ENCODE data around the gene LETM1. TPM values are rescaled to one million over a fixed set of nuclear protein-coding genes. Genes with fewer than 3 reads are reported as not detected.

Gene LETM1
- total RNA-seq, 1 donor from 2014 or later, result 67.5 TPM

- no peak overlapping the region for H3K27ac ChIP-seq
- no peaks in the 10 kb centered on the region for H3K27me3 ChIP-seq
- H3K36me3 ChIP-seq, result peaks cover 0 to 59% of the 10 kb centered on the region in 2 donors
- H3K4me1 ChIP-seq, result no peaks in the 10 kb centered on the region
- H3K4me3 ChIP-seq, result no peak overlapping the region
- TF ChIP-seq CTCF (IDR thresholded peaks at IDR 0.05) (no peak), POLR2AphosphoS5 (IDR thresholded peaks at IDR 0.05; ENCODE audit: insufficient read depth in 1 of 2, low read depth in 1 of 2) (no peak), POLR2A (IDR thresholded peaks at IDR 0.05) (no peak)
- DNase-seq (ENCODE audit: extremely low spot score in 2 of 2), result no peak
- intact Hi-C loops (cut with DNase I), result no loop called here
- no peaks in the 10 kb centered on the region for H3K9me3 ChIP-seq
Measured at GRCh38 chr4:1830234-1830633, 25.7 kb downstream of the LETM1 start.

GRCh38 chr4:1826531-1827350 is 29.2 kb downstream of the LETM1 start:
- Histone ChIP-seq H3K9me3 (no peaks in the 10 kb centered on the region), H3K36me3 (peaks cover 0 to 49% of the 10 kb centered on the region in 2 donors), H3K4me3 (no peak overlapping the region), H3K4me1 (no peaks in the 10 kb centered on the region), H3K27ac (no peak overlapping the region), H3K27me3 (no peaks in the 10 kb centered on the region)
- peak in 1 of 2 donors; percentile 76 for DNase-seq (ENCODE audit: extremely low spot score in 2 of 2)
- TF ChIP-seq POLR2A (IDR thresholded peaks at IDR 0.05) (no peak), POLR2AphosphoS5 (IDR thresholded peaks at IDR 0.05; ENCODE audit: insufficient read depth in 1 of 2, low read depth in 1 of 2) (no peak), CTCF (IDR thresholded peaks at IDR 0.05) (no peak)
- intact Hi-C loops (cut with DNase I), result no loop called here

GRCh38 chr4:1825326-1825725 is 30.6 kb downstream of the LETM1 start:
- TF ChIP-seq POLR2AphosphoS5 (IDR thresholded peaks at IDR 0.05; ENCODE audit: insufficient read depth in 1 of 2, low read depth in 1 of 2), result no peak
- no peak for TF ChIP-seq POLR2A (IDR thresholded peaks at IDR 0.05)
- no peak for TF ChIP-seq CTCF (IDR thresholded peaks at IDR 0.05)
- H3K27ac ChIP-seq, result no peak overlapping the region
- H3K4me1 ChIP-seq, result no peaks in the 10 kb centered on the region
- H3K36me3 ChIP-seq, result peaks cover 0 to 38% of the 10 kb centered on the region in 2 donors
- intact Hi-C loops (cut with DNase I), result no loop called here
- no peak for DNase-seq (ENCODE audit: extremely low spot score in 2 of 2)
- H3K27me3 ChIP-seq, result no peaks in the 10 kb centered on the region
- no peaks in the 10 kb centered on the region for H3K9me3 ChIP-seq
- no peak overlapping the region for H3K4me3 ChIP-seq

GRCh38 chr4:1824746-1825145 is 31.2 kb downstream of the LETM1 start:
- Histone ChIP-seq H3K27ac (no peak overlapping the region), H3K36me3 (peaks cover 0 to 43% of the 10 kb centered on the region in 2 donors), H3K4me3 (no peak overlapping the region), H3K9me3 (no peaks in the 10 kb centered on the region), H3K27me3 (no peaks in the 10 kb centered on the region), H3K4me1 (no peaks in the 10 kb centered on the region)
- peak in 1 of 2 donors; percentile 58 for DNase-seq (ENCODE audit: extremely low spot score in 2 of 2)
- TF ChIP-seq POLR2A (IDR thresholded peaks at IDR 0.05), result no peak
- TF ChIP-seq CTCF (IDR thresholded peaks at IDR 0.05), result no peak
- TF ChIP-seq POLR2AphosphoS5 (IDR thresholded peaks at IDR 0.05; ENCODE audit: insufficient read depth in 1 of 2, low read depth in 1 of 2), result no peak
- intact Hi-C loops (cut with DNase I), result no loop called here

- H3K27ac ChIP-seq, result no peak overlapping the region
- no peak for TF ChIP-seq POLR2AphosphoS5 (IDR thresholded peaks at IDR 0.05; ENCODE audit: insufficient read depth in 1 of 2, low read depth in 1 of 2)
- TF ChIP-seq POLR2A (IDR thresholded peaks at IDR 0.05), result no peak
- TF ChIP-seq CTCF (IDR thresholded peaks at IDR 0.05), result no peak
- DNase-seq (ENCODE audit: extremely low spot score in 2 of 2), result no peak
- H3K36me3 ChIP-seq, result peaks cover 0 to 55% of the 10 kb centered on the region in 2 donors
- H3K9me3 ChIP-seq, result no peaks in the 10 kb centered on the region
- H3K4me3 ChIP-seq, result no peak overlapping the region
- intact Hi-C loops (cut with DNase I), result no loop called here
- no peaks in the 10 kb centered on the region for H3K4me1 ChIP-seq
- H3K27me3 ChIP-seq, result no peaks in the 10 kb centered on the region
Measured at GRCh38 chr4:1823545-1823932, 32.4 kb downstream of the LETM1 start.
